ELR (cell line): ENCODE measurements around the gene IFNGR2.
"Not testable (repeated sequence)": the region's sequence is repeated elsewhere in the genome, so short reads cannot be mapped to it uniquely, and the experiment has no call there.

Experiments used
- DNase-seq: peaks from one replicate; pipeline ENCODE4 v3.0.0-alpha.2; 2015; ENCODE audit warnings: low read depth

IFNGR2 gene

DNA sequence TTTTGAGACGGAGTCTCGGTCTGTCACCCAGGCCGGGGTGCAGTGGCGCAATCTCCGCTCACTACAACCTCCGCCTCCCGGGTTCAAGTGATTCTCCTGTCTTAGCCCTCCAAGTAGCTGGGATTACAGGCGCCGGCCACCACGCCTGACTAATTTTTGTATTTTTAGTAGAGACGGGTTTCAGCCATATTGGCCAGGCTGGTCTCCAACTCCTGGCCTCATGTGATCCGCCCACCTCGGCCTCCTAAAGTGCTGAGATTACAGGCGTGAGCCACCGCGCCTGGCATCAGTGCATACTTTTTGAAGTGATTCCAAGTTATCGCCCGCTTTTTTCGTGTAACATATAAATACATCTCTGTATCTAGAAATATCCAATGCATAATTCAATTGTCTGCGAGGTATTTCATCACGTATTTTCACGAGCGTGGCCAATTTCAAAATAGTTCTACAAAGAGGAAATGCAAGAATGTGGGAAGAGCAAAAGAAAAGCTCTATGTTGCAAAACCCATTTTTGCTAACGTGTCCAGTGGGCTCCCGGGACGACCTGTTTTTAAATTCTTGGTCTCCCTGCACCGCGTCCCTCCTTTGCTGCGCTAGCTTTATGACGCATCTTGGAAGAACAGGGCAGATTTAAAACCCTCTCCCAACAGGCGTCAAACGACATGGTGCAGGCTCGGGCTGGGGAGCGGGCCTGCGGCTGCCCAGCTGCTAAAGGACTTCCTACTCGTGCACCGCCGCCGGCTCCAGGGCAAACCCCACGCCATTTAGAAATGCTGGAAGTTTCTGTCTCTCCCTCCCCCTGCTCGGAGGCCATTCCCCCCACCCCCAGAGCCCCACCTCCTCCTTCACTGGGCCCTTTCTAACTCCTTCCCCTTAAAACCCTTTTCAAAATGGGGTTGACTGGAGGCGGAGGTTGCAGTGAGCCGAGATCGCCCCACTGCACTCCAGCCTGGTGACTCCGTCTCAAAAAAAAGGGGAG lies 923 bp upstream of the IFNGR2 start:
- DNase-seq, result peak; percentile 75

DNA sequence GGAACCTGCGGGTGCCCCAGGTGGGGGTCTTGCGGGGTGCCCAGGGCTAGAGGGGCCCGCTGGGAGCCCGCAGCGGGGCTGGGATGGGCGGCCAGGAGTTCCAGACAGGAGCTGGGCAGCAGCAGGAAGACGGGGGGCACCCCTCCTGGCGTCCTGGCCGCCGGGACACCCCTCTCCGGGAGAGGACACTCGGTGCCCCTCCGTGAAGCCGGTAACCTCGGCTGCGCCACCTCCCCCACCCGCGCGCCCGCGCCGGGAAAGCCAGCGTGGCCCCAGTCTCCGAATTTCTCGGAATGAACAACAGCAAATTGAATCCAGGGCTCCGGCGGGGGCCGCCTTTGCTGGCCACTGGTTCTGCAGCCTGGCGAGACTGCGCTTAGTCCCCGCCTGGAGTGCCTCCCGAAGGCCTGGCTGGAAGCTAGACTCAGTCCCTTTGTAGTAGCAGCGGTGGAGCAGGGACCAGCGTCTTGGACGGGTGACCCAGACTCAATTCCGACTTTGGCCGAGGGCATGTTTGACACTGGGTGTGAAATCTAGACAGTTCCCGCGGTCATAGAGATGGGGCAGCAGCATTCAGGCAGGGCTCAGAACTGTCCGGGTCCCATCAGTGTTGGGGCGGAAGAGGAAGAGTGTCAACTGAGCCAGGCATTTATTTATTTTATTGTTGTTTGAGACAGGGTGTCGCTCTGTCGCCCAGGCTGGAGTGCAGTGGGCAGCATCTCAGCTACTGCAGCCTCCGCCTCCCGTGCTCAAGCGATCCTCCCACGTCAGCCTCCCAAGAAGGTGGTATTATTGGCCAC lies 773 bp downstream of the IFNGR2 start:
- DNase-seq, result peak; percentile 55

DNA sequence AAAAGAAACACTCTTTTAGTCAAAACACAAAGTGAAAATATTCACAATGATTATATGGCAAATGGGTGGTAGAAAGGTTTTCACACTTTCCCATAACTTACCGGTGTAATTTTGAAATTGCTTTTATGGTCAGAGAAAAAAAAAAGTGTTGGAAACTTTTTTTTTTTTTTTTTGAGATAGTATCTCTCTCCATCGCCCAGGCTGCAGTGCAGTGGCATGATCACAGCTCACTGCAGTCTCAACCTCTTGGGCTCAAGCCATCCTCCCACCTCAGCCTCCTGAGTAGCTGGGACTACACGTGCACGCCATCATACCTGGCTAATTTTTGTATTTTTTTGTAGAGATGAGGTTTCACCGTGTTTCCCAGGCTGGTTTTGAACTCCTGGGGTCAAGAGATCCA lies 3.3 kb downstream of the IFNGR2 start:
- DNase-seq, result no peak

DNA sequence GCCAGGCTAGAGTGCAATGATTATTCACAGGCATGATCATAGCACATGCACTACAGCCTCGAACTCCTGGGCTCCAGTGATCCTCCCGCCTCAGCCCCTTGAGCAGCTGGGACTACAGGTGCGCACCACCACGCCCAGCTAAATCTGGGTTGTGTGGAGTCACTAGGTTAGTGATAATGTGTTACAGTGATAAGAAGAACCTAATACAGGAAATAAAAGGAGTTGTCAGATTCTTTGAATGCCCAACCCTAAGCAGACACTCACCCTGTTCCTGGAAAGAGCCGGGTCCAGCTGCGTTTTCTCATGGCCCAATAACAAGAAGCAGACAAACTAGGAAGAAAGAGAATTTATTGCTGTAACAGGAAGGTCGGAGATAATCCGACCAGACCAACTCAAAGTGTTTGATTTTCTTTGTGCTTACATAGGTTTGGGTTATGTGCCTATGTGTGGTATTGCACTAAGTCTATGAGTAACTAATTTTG lies 8.8 kb downstream of the IFNGR2 start:
- no peak for DNase-seq

DNA sequence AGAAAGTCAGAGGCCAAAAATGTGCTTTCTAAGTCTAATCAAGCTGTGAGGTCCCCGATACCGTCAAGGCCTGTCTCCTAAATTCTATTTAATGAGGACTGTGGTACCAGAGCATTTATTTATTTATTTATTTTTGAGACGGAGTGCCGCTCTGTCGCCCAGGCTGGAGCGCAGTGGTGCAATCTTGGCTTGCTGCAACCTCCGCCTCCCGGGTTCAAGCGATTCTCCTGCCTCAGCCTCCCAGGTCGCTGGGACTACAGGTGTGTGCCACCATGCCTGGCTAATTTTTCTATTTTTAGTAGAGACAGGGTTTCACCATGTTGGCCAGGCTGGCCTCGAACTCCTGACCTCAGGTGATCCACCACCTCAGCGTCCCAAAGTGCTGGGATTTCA lies 9.2 kb downstream of the IFNGR2 start:
- not testable (repeated sequence) for DNase-seq

DNA sequence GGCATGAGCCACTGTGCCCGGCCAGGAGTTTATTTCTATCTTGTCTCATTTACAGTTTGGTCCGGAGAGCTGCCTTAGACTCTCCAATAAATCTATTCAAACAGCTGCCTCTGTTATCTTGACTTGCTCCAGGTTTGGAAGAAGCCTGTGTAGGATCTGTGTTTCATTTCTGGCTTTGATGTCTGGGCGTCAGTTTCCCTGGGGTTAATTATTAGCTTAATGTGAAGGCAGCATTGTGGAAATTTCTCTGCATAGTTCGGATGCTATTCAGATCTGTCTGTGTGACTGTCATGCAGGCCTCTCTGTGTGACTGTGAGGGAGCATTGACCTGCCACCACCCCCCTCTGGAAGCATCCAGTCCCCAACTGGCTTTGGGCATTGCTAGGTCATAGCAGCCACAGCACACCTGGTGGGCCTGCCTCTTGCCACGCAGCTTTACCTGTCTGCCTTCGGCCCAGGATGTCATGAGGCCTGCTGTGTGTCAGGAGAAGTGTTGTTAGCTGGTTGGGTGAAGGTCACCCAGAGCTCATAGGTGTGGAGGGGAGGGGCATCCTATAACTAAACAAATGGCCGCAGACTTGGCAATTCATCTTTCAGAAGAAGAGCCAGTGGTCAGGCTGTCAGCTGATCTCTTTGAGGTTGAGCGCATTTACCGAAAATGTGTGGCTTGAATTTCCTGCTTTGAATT lies 9.8 kb downstream of the IFNGR2 start:
- no peak for DNase-seq

DNA sequence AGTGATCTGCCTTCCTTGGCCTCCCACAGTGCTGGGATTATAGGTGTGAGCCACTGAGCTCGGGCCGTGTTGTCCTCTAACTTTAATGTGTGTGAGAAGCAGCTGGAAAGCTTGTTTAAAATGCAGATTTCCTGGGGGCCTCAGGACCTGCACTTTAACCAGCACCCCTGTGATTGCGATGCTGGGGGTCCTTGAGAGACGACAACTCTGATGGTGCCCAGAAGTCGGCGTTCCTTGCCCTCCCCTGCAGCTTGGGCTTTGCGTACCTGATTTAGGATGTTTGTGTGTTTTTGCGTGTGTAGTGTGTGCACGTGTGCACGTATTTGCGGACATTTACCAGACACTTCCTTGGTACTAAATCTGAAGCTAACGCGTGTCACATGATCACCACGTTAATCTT lies 10.9 kb downstream of the IFNGR2 start:
- no peak for DNase-seq

DNA sequence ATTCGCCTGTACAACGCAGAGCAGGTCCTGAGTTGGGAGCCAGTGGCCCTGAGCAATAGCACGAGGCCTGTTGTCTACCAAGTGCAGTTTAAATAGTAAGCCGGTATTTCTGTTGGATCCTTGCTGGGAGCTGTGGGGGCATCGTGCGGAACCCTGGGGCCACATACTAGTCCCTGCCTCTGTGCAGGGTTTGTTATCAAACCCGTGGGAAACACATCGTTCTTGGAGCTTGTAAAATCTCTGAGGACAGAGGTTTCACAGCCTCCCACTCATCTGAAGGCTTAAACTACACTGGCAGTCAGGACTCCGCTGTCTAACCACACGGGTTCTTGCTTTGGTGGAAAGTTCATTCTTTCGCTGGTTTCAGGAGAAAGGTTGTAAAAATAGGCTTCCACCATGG lies 11.7 kb downstream of the IFNGR2 start:
- DNase-seq, result no peak

DNA sequence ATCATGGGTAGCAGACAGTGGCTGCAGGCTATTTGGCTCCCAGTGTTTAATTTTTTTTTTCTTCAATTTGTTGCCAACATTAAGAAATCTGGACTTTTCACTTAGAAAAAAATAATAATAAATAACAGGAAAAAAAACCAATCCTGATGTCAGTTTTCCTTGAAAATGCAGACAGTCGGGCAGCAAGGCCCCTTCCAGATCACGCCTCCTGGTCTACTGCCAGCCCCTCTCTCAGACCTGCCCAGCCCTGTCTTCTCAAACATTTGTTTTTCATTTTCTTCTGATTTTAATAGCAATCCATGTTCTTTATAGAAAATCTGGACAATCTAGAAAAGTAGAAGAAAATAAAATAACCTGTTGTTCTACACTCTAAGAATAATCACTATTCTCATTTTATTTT lies 15.5 kb downstream of the IFNGR2 start:
- DNase-seq, result no peak

DNA sequence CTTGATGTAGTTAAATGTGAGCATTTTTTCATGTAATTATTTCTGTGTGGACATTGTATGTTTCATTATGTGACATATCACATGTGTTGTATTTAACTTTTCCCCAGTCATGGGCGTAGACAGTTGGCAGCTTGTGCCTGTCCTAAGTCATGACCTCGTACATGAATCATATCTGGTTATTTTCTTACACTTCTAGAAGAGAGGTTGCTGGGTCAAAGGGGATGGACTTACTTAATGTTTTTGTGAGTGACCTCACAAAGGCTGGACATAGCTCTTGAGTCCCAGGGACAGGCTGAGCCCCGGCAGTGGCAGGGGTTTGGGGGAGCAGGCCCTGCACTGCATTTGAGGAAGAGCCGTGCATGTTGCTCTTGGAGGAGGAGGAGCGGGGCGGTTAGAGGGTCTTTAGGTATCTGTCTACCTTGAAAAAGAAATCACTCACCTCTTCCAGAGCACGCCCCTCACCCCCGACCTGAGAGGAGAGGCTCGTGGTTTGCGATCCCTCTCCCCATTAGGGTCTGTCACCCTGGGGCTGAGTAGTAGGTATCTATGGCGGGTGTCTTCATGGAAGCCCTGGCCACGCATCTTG lies 16.4 kb downstream of the IFNGR2 start:
- DNase-seq, result peak; percentile 65

DNA sequence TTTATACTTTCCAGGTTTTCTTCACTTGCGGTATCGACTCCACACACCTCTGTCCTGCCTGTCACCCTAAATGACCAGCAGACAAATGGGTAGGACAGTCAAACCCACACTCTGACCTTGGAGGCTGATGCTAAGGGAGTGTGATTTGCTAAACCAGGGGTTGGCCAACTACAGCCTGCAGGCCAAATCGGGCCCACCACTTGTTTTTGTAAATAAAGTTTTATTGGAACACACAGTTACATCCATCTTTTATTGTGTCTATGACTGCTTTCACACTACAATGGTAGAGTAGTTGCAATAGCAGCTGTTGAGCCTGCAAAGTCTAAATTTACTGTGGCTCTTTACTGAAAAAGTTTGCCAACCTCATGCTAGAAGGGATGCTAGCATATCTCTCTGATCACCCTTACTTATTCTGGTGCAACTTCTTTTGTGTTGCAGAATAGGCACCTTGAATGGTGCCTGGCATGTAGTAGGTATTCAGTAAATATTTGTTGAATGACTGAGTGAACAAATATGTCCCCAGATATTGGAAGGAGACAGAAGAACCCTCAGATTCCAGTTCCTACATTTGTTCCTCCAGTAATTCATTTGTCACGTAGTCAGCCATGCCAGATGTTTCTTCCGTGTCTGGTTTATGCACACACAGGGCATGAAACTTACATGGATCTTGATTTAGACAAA lies 18.6 kb downstream of the IFNGR2 start:
- no peak for DNase-seq

DNA sequence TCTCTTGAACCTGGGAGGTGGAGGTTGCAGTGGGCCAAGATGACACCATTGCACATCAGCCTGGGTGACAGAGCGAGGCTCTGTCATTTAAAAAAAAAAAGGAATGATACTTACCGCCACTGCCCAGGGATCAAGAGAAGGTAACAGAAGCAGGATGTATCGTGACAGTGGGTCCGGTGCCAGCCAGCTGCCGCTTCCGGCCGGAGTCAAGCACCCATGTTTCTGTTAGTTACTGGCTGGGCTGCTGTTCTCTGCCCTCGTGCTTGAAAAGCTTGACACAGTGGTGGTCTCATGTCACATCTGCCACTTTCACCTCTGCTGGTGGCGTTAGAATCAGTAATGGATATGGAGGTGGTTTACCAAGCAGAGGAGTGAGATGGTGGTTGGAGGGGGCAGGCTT lies 21.0 kb downstream of the IFNGR2 start:
- DNase-seq, result no peak

DNA sequence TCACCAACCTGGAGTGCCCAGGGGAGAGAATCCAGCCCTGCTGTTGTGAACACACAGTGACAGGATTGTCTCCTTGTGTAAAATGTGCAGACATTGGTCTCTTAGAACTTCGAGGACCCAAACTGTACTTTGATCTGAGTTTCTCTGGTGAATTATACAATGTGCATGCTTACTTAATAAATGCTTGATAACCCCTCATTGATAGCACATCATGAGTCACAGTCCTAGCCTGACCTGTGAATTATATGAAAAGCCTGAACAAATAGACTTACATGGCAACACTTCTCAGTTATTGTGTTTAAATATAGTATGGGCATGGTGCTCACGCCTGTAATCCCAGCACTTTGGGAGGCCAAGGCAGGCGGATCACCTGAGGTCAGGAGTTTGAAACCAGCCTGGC lies 22.6 kb downstream of the IFNGR2 start:
- DNase-seq, result no peak

DNA sequence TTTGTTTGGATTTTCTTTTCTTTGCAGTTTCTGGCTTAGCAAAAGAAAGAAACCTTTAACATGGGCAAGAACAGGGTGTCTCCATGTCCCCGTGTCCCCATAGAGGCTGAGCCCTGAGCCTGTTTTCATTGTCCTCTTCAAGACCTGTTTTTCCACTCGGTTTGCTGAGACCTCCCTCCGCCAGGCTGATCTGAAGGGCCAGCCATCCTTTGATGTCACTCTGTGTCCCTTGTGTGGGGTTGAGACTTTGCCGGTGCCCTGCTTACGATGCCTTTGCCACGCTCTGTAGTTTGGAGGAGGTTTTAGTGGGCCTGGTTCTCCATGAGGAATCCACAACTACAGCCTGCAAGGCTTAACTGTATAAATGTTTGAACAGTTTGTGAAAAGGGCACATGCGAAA lies 23.8 kb downstream of the IFNGR2 start:
- DNase-seq, result no peak

DNA sequence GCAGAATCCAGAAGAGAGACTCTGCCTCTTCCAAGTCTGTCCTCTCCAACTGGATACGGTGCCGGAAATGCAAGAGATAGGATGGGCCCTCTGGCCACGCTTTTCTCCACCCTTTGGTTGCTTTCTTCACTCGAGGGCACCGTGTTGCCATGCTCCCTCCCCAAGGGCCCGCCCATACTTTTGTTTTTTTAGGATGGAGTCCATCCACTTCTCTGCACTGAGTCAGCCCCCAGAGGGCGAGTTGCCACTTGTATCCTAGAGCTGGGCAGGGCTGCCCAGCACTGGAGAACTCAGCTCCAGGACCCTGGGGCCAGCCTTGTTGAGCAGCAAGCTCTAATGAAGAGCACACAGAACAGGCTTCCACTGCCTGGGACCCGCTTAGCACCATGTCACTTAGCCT lies 25.5 kb downstream of the IFNGR2 start:
- peak; percentile 47 for DNase-seq

DNA sequence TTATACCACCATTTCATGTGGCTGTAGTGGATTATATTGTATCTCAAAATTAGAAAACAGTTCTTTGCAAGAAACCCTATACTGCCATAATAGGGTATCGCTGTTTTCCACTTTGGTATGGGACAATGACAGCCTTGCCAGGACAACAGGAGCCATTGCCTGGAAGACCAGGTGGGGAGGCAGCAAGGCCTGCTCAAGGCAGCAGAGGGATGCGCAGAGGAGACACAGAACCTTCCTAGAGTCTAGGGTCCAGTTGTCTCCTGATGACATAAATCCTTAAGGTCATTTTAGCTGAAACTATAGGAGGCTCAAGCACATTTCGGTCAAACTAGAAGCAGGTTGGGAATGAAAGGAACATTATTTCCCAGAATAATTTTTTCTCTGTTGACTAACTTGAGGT lies 27.6 kb downstream of the IFNGR2 start:
- no peak for DNase-seq

DNA sequence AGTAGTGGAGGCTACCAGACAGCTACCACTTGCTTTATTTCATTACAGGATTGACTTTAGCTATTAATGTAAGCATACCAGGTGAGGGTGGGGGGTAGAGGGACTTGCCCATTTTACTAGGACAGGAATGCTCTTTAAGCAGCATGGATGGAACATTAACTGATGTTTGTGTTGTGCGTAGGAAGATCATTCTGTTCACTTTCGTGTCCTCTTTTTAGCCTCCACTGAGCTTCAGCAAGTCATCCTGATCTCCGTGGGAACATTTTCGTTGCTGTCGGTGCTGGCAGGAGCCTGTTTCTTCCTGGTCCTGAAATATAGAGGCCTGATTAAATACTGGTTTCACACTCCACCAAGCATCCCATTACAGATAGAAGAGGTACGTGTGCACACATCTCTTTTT lies 29.3 kb downstream of the IFNGR2 start:
- no peak for DNase-seq

DNA sequence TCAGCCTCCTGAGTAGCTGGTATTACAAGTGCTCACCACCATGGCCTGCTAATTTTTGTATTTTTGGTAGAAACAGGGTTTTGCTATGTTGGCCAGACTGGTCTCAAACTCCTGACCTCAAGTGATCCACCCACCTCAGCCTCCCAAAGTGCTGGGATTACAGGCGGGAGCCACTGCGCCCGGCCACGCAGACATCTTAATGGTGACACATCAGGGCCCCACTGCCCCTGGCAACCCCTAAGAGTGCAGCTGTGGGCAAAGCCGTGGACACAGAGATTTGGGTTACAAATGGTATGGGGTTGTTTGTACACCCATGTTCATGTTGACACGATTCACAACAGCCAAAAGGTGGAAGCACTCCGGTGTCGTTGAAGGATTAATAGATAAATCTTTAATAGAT lies 29.8 kb downstream of the IFNGR2 start:
- no peak for DNase-seq

DNA sequence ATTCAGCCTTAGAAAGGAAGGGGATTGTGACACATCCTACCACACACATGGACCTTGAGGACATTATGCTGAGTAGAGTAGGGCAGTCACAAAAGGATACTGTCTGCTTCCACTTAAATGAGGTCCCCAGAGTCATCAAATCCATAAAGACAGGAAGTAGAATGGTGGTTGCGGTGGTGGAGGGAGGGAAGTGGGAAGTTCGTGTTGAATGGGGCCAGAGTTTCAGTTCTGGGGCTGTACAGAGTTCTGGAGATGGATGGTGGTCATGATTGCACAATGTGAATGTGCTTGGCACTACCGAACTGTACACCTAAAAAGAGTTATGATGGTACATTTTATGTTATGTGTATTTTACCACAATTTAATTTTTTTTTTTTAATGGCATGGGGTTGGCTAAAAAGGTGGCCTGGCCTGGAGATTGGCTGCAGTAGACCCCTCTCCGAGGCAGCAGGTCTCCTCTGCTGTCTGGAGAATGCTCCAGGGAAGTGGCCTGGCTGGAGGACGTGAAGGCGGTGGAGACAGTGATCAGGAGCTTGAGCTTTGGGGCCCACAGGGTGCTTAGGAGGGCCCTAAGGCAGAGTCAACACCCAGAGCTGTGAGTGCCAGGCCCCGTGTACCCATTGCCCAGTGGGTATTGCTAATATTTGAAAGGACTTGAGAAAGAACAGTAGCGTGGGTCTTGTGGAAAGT lies 30.4 kb downstream of the IFNGR2 start:
- DNase-seq, result no peak

DNA sequence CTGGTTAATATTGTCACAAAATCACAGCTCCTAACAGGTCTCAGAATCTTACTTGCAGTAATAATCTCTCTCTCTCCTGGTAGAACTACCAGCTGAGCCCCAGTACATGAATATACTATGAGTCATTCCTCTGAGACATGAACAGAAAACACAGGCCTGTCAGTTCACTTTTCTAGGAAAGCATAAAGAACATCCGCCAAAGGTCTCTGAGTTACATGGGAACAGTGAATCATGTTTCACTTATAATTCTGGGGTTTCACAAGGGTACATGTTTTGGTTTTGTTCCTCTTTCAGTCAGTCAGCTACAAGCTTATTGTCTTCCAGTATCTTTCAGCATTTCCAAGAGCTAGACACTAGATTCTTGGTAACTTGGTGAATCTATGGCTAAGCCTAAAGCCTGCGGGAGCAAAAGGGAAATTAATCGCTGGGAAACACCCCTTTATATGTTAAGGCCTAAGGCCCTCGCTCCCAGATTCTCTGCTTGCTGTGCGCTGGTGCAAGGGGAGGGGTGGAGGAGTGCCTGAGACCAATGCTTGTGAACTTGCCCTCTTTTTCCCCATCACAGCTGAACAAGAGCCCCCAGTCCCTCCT lies 31.7 kb downstream of the IFNGR2 start:
- DNase-seq, result peak; percentile 92
